Measurements from ENCODE around the gene ATP1B1. TPM values are rescaled to one million over a fixed set of nuclear protein-coding genes. Genes with fewer than 3 reads are reported as not detected.
A peak's percentile ranks its signal among the peaks of the same experiment; 100 is the strongest.

Gene ATP1B1
- total and polyA plus RNA-seq, 2 of the 8 experiments (the other 6 are each of a cell fraction or from before 2014, with no cell fraction given) = 16.3 to 76.5 TPM

- TF ChIP-seq POU5F1 (IDR thresholded peaks at IDR 0.05; ENCODE audit: low read depth, low read length) (no peak), HDAC2 (IDR thresholded peaks at IDR 0.05; ENCODE audit: borderline replicate concordance in 1 of 2, low read depth in 2 of 2, low read length in 2 of 2) (no peak), HDAC6 (IDR thresholded peaks at IDR 0.05; ENCODE audit: low read depth, low read length) (no peak), SP1 (IDR thresholded peaks at IDR 0.05; ENCODE audit: low read depth, low read length) (0 out of 2 replicates have a peak, but pooled peaks have one; percentile 10), SUZ12 (IDR thresholded peaks at IDR 0.05; ENCODE audit: low read length) (no peak), TAF1 (IDR thresholded peaks at IDR 0.05; ENCODE audit: low read depth, low read length) (peak; percentile 87), ASH2L (IDR thresholded peaks at IDR 0.05; ENCODE audit: low read length) (no peak), NRF1 (IDR thresholded peaks at IDR 0.05; ENCODE audit: low read depth, low read length) (no peak), CTCF (IDR thresholded peaks at IDR 0.05; ENCODE audit: control extremely low read depth in 1 of 3, insufficient read depth in 1 of 3, low read depth in 1 of 3, low read length in 3 of 3) (no peak), SIN3A (conservative IDR thresholded peaks at IDR 0.05 in 1 of 2, IDR thresholded peaks at IDR 0.05 in 1 of 2; ENCODE audit: low read depth in 1 of 2, low read length in 2 of 2) (peak in 1 of 2 experiments; percentile 47; a peak in 2 of 4 replicates), KDM1A (IDR thresholded peaks at IDR 0.05; ENCODE audit: borderline replicate concordance, low read length) (no peak), GTF2F1 (IDR thresholded peaks at IDR 0.05; ENCODE audit: borderline replicate concordance, low read depth, low read length) (no peak), TEAD4 (IDR thresholded peaks at IDR 0.05; ENCODE audit: low read depth, low read length) (no peak), USF2 (IDR thresholded peaks at IDR 0.05; ENCODE audit: low read length) (no peak), SAP30 (IDR thresholded peaks at IDR 0.05; ENCODE audit: insufficient read depth, insufficient replicate concordance, low read length) (no peak), SIX5 (IDR thresholded peaks at IDR 0.05; ENCODE audit: low read depth, low read length) (no peak), CBX5 (IDR thresholded peaks at IDR 0.05; ENCODE audit: low read depth, low read length) (no peak), BCL11A (IDR thresholded peaks at IDR 0.05; ENCODE audit: low read depth in 2 of 2, low read length in 2 of 2) (no peak)
- TF ChIP-seq, protein P1, sequence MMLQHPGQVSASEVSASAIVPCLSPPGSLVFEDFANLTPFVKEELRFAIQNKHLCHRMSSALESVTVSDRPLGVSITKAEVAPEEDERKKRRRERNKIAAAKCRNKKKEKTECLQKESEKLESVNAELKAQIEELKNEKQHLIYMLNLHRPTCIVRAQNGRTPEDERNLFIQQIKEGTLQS (IDR thresholded peaks at IDR 0.05; ENCODE audit: insufficient read depth, low read depth, low read length) = no peak
Observed at GRCh38 chr1:169106095-169106920, at the start of gene ATP1B1 (continued).

All from H1 (cell line).